ENCODE measurements around the gene AQP12A. TPM values are rescaled to one million over a fixed set of nuclear protein-coding genes. Genes with fewer than 3 reads are reported as not detected.
"Not testable (repeated sequence)": the region's sequence is repeated elsewhere in the genome, so short reads cannot be mapped to it uniquely, and the experiment has no call there.

AQP12A gene
- total RNA-seq, 2 experiments from 2014 or later: not detected

- ATAC-seq (ENCODE audit: poor library complexity) (no peak), DNase-seq (no peak)
- H3K4me1 ChIP-seq (ENCODE audit: insufficient read depth, low read length): peaks cover 15% of the 10 kb centered on the region
- CTCF ChIA-PET: no interaction called here
- H3K27me3 Mint-ChIP-seq: peaks cover 39% of the 10 kb centered on the region
- no peak overlapping the region for H3K4me3 Mint-ChIP-seq
- TF ChIP-seq CTCF (IDR thresholded peaks at IDR 0.05): no peak
- H3K27me3 ChIP-seq (ENCODE audit: control insufficient read depth in 1 of 2, insufficient read depth in 2 of 2, low read length in 2 of 2): peaks cover 0 to 12% of the 10 kb centered on the region in 2 experiments
- no peaks in the 10 kb centered on the region for H3K36me3 Mint-ChIP-seq (ENCODE audit: low read depth)
- H3K4me3 ChIP-seq (ENCODE audit: low read length): no peak overlapping the region
- POLR2A ChIA-PET: no interaction called here
- intact Hi-C loops (cut with DNase I, micrococcal nuclease): no loop called here
- no peaks in the 10 kb centered on the region for H3K9me3 Mint-ChIP-seq
- H3K4me1 Mint-ChIP-seq (ENCODE audit: low read depth): peaks cover 6% of the 10 kb centered on the region
- H3K9me3 ChIP-seq (ENCODE audit: control insufficient read depth in 1 of 2, insufficient read depth in 1 of 2, low read length in 2 of 2): no peaks in the 10 kb centered on the region
- H3K27ac ChIP-seq (ENCODE audit: low read depth in 1 of 2, low read length in 2 of 2): no peak overlapping the region
- H3K27ac Mint-ChIP-seq: no peak overlapping the region
- H3K36me3 ChIP-seq (ENCODE audit: insufficient read depth, low read length): no peaks in the 10 kb centered on the region
Observed at GRCh38 chr2:240650254-240650965, 41.3 kb upstream of the AQP12A start.

- Mint-ChIP-seq H3K4me1 (ENCODE audit: low read depth) (peaks cover 6% of the 10 kb centered on the region), H3K27me3 (peaks cover 40% of the 10 kb centered on the region), H3K36me3 (ENCODE audit: low read depth) (no peaks in the 10 kb centered on the region), H3K4me3 (no peak overlapping the region), H3K9me3 (no peaks in the 10 kb centered on the region), H3K27ac (no peak overlapping the region)
- intact Hi-C loops (cut with DNase I, micrococcal nuclease): no loop called here
- H3K27me3 ChIP-seq (ENCODE audit: control insufficient read depth in 1 of 2, insufficient read depth in 2 of 2, low read length in 2 of 2): peaks cover 0 to 12% of the 10 kb centered on the region in 2 experiments
- H3K4me3 ChIP-seq (ENCODE audit: low read length): no peak overlapping the region
- no peaks in the 10 kb centered on the region for H3K36me3 ChIP-seq (ENCODE audit: insufficient read depth, low read length)
- ChIA-PET CTCF (no interaction called here), POLR2A (no interaction called here)
- ATAC-seq (ENCODE audit: poor library complexity): no peak
- no peak overlapping the region for H3K27ac ChIP-seq (ENCODE audit: low read depth in 1 of 2, low read length in 2 of 2)
- TF ChIP-seq CTCF (IDR thresholded peaks at IDR 0.05): no peak
- H3K4me1 ChIP-seq (ENCODE audit: insufficient read depth, low read length): peaks cover 14% of the 10 kb centered on the region
- H3K9me3 ChIP-seq (ENCODE audit: control insufficient read depth in 1 of 2, insufficient read depth in 1 of 2, low read length in 2 of 2): no peaks in the 10 kb centered on the region
- no peak for DNase-seq
Observed at GRCh38 chr2:240651185-240651584, 40.5 kb upstream of the AQP12A start.

DNA sequence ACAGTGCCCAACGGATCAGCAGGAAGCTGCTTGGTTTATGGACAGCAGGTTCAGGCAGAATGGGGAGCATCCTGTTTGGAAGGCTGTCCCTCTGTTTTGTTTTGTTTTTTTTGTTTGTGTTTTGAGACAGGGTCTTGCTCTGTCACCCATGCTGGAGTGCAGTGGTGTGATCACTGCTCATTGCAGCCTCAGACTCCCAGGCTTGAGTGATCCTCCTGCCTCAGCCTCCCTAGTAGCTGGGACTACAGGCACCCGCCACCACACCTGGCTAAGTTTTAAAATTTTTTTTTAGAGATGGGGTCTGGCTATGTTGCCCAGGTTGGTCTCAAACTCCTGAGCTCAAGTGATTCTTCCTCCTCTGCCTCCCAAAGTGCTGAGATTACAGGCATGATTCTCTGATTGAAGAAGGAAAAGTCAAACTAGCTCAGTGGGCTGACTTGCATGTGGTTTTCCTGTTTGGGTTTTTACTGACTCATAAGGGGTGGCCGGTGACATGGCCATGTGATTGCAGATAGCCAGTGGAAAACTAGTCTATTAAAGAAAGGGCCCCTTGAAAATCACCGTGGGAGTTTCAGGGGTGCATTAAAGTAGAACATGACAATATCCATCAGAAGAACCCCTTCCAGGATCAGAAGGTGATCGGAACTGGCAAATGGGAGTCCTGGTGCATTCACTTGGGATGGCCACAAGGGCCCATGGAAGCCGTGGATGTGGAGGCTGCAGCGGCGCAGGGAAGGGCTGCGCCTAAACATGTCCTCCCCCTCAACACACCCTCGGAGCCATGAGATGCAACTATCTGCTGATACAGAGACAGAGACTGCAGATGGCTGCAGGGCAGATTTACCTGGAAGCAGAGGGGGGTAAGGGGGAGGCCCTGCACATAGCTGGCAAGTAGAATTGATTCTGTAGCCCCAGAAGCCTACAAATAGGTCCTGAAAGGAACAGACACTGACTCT, 35.5 kb upstream of the AQP12A start:
- H3K4me3 Mint-ChIP-seq: no peak overlapping the region
- no peaks in the 10 kb centered on the region for H3K36me3 Mint-ChIP-seq (ENCODE audit: low read depth)
- peaks cover 32% of the 10 kb centered on the region for H3K27me3 Mint-ChIP-seq
- peaks cover 6% of the 10 kb centered on the region for H3K4me1 Mint-ChIP-seq (ENCODE audit: low read depth)
- Histone ChIP-seq H3K4me3 (ENCODE audit: low read length) (no peak overlapping the region), H3K9me3 (ENCODE audit: control insufficient read depth in 1 of 2, insufficient read depth in 1 of 2, low read length in 2 of 2) (no peaks in the 10 kb centered on the region), H3K27me3 (ENCODE audit: control insufficient read depth in 1 of 2, insufficient read depth in 2 of 2, low read length in 2 of 2) (no peaks in the 10 kb centered on the region), H3K4me1 (ENCODE audit: insufficient read depth, low read length) (peaks cover 13% of the 10 kb centered on the region), H3K36me3 (ENCODE audit: insufficient read depth, low read length) (no peaks in the 10 kb centered on the region), H3K27ac (ENCODE audit: low read depth in 1 of 2, low read length in 2 of 2) (no peak overlapping the region)
- DNase-seq (peak in 3 of 14 experiments; percentile 29 to 51 (median 38)), ATAC-seq (ENCODE audit: poor library complexity) (no peak)
- intact Hi-C loops (cut with DNase I, micrococcal nuclease): no loop called here
- no peak overlapping the region for H3K27ac Mint-ChIP-seq
- ChIA-PET POLR2A (no interaction called here), CTCF (no interaction called here)
- H3K9me3 Mint-ChIP-seq: no peaks in the 10 kb centered on the region
- TF ChIP-seq CTCF (IDR thresholded peaks at IDR 0.05): no peak

- DNase-seq; H3K36me3 Mint-ChIP-seq (ENCODE audit: low read depth); POLR2A ChIA-PET; H3K4me3 Mint-ChIP-seq; H3K9me3 ChIP-seq (ENCODE audit: control insufficient read depth in 1 of 2, insufficient read depth in 1 of 2, low read length in 2 of 2); H3K36me3 ChIP-seq (ENCODE audit: insufficient read depth, low read length); H3K27ac ChIP-seq (ENCODE audit: low read depth in 1 of 2, low read length in 2 of 2); H3K4me1 Mint-ChIP-seq (ENCODE audit: low read depth); ATAC-seq (ENCODE audit: poor library complexity); H3K27ac Mint-ChIP-seq; H3K27me3 ChIP-seq (ENCODE audit: control insufficient read depth in 1 of 2, insufficient read depth in 2 of 2, low read length in 2 of 2); H3K9me3 Mint-ChIP-seq; CTCF ChIA-PET; H3K4me3 ChIP-seq (ENCODE audit: low read length): not testable (repeated sequence)
- peaks cover 38% of the 10 kb centered on the region for H3K27me3 Mint-ChIP-seq
- peaks cover 13% of the 10 kb centered on the region for H3K4me1 ChIP-seq (ENCODE audit: insufficient read depth, low read length)
- intact Hi-C loops (cut with DNase I, micrococcal nuclease): loop anchor here in 1 of 2 experiments (10.0 kb wide), 1 partner anchor 55 kb away; no protein-coding TSS in a partner anchor
Observed at GRCh38 chr2:240659883-240660282, 31.8 kb upstream of the AQP12A start.
